Posterior cingulate gyrus (tissue), 11 donors: ENCODE measurements around the gene GARS1.

Experiments
- DNase-seq, 10 donors: peaks; one replicate each; pipeline versions ENCODE4 v3.0.0 to v3.0.0-alpha.2; 2020 to 2021; ENCODE audit warnings: mixed read lengths in 3 of 10
- intact Hi-C: fragments of 100-400 bp; cut with DNase I; formaldehyde crosslinking; loops from one replicate; pipeline ENCODE4 v1.15.1; 2023

GARS1 gene

GRCh38 chr7:30671793-30672465 lies 77.3 kb downstream of the GARS1 start:
- DNase-seq, result peak in 1 of 10 donors; percentile 58
- intact Hi-C loops, result no loop called here

- intact Hi-C loops, result no loop called here
- DNase-seq, result peak in 1 of 10 donors; percentile 43
These were observed 79.7 kb downstream of the GARS1 start for GRCh38 chr7:30674420-30674819.

- DNase-seq, result peak in 2 of 10 donors; percentile 56 to 61
- intact Hi-C loops, result no loop called here
These were observed 80.2 kb downstream of the GARS1 start for GRCh38 chr7:30674876-30675275.

- DNase-seq, result peak in 1 of 10 donors; percentile 11
- intact Hi-C loops, result no loop called here
These were observed 84.1 kb downstream of the GARS1 start for GRCh38 chr7:30678805-30679204.

- DNase-seq, result peak in 1 of 10 donors; percentile 9
- intact Hi-C loops, result no loop called here
These were observed 85.0 kb downstream of the GARS1 start for GRCh38 chr7:30679664-30680063.

- intact Hi-C loops, result no loop called here
- DNase-seq, result peak in 1 of 10 donors; percentile 79
These were observed 86.7 kb downstream of the GARS1 start for GRCh38 chr7:30681331-30681797.

- intact Hi-C loops, result no loop called here
- peak in 1 of 10 donors; percentile 78 for DNase-seq
These were observed 87.1 kb downstream of the GARS1 start for GRCh38 chr7:30681815-30682211.

- intact Hi-C loops, result no loop called here
- DNase-seq, result peak in 4 of 10 donors; percentile 36 to 89 (median 83)
These were observed 87.8 kb downstream of the GARS1 start, which contains the start of gene CRHR2 for GRCh38 chr7:30682212-30683083. Gene CRHR2 (minus strand): TSS chr7:30682456. CDS start chr7:30682280, 176 bp downstream.

GRCh38 chr7:30683306-30683705 lies 88.6 kb downstream of the GARS1 start:
- intact Hi-C loops, result no loop called here

More at GRCh38 chr7:30683306-30683705, 88.6 kb downstream of the GARS1 start:
- DNase-seq, result no peak
